HepG2 (cell line): Measurements from ENCODE around the gene TM4SF4. TPM values are rescaled to one million over a fixed set of nuclear protein-coding genes. Genes with fewer than 3 reads are reported as not detected.
A peak's percentile ranks its signal among the peaks of the same experiment; 100 is the strongest.

ENCODE experiments used
- E2F2 ChIP-seq: sonication (generic); formaldehyde crosslinking; IDR thresholded peaks from 2 replicates; pipeline ENCODE4 v1.4.0; 2020; ENCODE audit warnings: missing genetic modification reagents, borderline replicate concordance
- LCORL ChIP-seq, 2 experiments: fragments of 450-650 bp in 1 of 2; sonication (generic) in 1 of 2; formaldehyde crosslinking in 1 of 2; IDR thresholded peaks; 2 replicates each; pipeline versions ENCODE4 v1.5.0 to v1.6.1; 2017 to 2020; ENCODE audit warnings: antibody characterized with exemption in 1 of 2, missing genetic modification reagents in 1 of 2
- MXD4 ChIP-seq: IDR thresholded peaks from 2 replicates; pipeline ENCODE4 v1.6.1; 2016; ENCODE audit warnings: mild to moderate bottlenecking, missing biosample characterization, missing genetic modification reagents
- RBM22 ChIP-seq: fragments of 200-400 bp; formaldehyde crosslinking; optimal IDR thresholded peaks from 2 replicates; pipeline ENCODE3; 2017; ENCODE audit warnings: mild to moderate bottlenecking, low read length, moderate library complexity
- RFXAP ChIP-seq: sonication (generic); formaldehyde crosslinking; IDR thresholded peaks from 2 replicates; pipeline ENCODE4 v1.4.0; 2020; ENCODE audit warnings: missing genetic modification reagents, borderline replicate concordance
- ZNF543 ChIP-seq: sonication (generic); formaldehyde crosslinking; IDR thresholded peaks from 2 replicates; pipeline ENCODE4 v1.4.0; 2020; ENCODE audit warnings: mild to moderate bottlenecking, missing genetic modification reagents
- ZNF644 ChIP-seq: IDR thresholded peaks from 2 replicates; pipeline ENCODE4 v1.6.1; 2016; ENCODE audit warnings: low read depth
- ZNF660 ChIP-seq: sonication (generic); formaldehyde crosslinking; IDR thresholded peaks from 2 replicates; pipeline ENCODE4 v1.5.1; 2020; ENCODE audit warnings: mild to moderate bottlenecking, low read depth, missing genetic modification reagents, borderline replicate concordance
- polyA plus RNA-seq, 8 experiments: library from polyadenylated mRNA; depleted of rRNA in 3 of 8; stranded (reverse) in 7 of 8; unstranded in 1 of 8; fragments of >200 nt; fragmentation: Illumina TruSeq in 4 of 8; extraction: Trizol in 4 of 8; gene quantifications; 2 replicates each; pipeline versions ENCODE4 v1.2.1 to v1.2.3, GENCODE V29; 2011 to 2016; ENCODE audit warnings: low read depth in 4 of 8, missing spikeins in 1 of 8, mixed read lengths in 1 of 8; ENCODE audit not compliant: insufficient read depth in 1 of 8
- total RNA-seq, 5 experiments: library from RNA; depleted of rRNA; stranded (reverse); fragments of >200 nt; fragmentation: Illumina TruSeq; extraction: Trizol; gene quantifications; 2 replicates each; pipeline ENCODE4 v1.2.3, GENCODE V29; 2016; ENCODE audit warnings: low read depth in 1 of 5
- TF ChIP-seq, protein P1 (sequence below): sonication (generic); formaldehyde crosslinking; IDR thresholded peaks from one replicate; pipeline ENCODE4 v1.5.1; 2020; ENCODE audit warnings: mild to moderate bottlenecking, missing genetic modification reagents; ENCODE audit errors: not compliant biosample characterization
- TF ChIP-seq, protein P2 (sequence below): sonication (generic); formaldehyde crosslinking; IDR thresholded peaks from 2 replicates; pipeline ENCODE4 v1.4.0; 2020; ENCODE audit warnings: missing genetic modification reagents
- TF ChIP-seq, protein P3 (sequence below): sonication (generic); formaldehyde crosslinking; IDR thresholded peaks from 2 replicates; pipeline ENCODE4 v1.4.0; 2020; ENCODE audit warnings: low read depth, missing genetic modification reagents

The TM4SF4 gene
- total and polyA plus RNA-seq, 2 of the 13 experiments (the other 11 are each of a cell fraction or from before 2014, with no cell fraction given): 0.63 to 0.95 TPM

DNA sequence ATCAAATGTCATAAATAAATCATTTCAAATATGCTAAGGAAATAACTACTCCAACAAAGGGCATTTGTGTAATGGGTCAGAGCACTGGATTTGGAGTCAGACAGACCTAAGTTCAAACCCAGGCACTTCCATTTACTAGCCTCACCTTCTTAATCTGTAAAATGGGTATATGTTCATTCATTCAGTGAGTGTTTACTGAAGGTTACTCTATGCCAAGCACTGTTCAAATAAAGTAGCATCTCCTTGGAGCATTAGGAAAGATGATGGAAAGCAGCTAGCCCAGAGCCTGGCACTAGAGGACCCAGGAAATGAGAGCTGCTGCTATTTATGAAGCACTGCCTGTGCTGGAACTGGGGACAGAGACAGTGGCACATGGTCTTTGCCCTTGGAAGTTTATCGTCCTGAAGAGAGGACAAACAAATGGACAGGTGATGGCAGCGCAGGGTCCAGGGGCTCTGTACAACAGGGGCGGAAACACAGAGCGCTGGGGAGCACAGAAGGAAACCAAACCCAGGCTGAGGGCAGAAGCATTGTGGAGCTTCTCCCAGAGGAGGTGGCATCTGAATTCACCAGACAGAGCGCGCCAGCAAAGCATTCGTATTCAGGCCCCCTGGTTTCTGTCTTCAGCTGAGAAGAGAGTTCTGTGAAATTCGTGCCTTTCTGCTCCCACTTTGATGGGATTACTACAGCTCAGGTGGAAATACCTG is 19.0 kb downstream of the TM4SF4 start (continued):
- TF ChIP-seq, protein P1, sequence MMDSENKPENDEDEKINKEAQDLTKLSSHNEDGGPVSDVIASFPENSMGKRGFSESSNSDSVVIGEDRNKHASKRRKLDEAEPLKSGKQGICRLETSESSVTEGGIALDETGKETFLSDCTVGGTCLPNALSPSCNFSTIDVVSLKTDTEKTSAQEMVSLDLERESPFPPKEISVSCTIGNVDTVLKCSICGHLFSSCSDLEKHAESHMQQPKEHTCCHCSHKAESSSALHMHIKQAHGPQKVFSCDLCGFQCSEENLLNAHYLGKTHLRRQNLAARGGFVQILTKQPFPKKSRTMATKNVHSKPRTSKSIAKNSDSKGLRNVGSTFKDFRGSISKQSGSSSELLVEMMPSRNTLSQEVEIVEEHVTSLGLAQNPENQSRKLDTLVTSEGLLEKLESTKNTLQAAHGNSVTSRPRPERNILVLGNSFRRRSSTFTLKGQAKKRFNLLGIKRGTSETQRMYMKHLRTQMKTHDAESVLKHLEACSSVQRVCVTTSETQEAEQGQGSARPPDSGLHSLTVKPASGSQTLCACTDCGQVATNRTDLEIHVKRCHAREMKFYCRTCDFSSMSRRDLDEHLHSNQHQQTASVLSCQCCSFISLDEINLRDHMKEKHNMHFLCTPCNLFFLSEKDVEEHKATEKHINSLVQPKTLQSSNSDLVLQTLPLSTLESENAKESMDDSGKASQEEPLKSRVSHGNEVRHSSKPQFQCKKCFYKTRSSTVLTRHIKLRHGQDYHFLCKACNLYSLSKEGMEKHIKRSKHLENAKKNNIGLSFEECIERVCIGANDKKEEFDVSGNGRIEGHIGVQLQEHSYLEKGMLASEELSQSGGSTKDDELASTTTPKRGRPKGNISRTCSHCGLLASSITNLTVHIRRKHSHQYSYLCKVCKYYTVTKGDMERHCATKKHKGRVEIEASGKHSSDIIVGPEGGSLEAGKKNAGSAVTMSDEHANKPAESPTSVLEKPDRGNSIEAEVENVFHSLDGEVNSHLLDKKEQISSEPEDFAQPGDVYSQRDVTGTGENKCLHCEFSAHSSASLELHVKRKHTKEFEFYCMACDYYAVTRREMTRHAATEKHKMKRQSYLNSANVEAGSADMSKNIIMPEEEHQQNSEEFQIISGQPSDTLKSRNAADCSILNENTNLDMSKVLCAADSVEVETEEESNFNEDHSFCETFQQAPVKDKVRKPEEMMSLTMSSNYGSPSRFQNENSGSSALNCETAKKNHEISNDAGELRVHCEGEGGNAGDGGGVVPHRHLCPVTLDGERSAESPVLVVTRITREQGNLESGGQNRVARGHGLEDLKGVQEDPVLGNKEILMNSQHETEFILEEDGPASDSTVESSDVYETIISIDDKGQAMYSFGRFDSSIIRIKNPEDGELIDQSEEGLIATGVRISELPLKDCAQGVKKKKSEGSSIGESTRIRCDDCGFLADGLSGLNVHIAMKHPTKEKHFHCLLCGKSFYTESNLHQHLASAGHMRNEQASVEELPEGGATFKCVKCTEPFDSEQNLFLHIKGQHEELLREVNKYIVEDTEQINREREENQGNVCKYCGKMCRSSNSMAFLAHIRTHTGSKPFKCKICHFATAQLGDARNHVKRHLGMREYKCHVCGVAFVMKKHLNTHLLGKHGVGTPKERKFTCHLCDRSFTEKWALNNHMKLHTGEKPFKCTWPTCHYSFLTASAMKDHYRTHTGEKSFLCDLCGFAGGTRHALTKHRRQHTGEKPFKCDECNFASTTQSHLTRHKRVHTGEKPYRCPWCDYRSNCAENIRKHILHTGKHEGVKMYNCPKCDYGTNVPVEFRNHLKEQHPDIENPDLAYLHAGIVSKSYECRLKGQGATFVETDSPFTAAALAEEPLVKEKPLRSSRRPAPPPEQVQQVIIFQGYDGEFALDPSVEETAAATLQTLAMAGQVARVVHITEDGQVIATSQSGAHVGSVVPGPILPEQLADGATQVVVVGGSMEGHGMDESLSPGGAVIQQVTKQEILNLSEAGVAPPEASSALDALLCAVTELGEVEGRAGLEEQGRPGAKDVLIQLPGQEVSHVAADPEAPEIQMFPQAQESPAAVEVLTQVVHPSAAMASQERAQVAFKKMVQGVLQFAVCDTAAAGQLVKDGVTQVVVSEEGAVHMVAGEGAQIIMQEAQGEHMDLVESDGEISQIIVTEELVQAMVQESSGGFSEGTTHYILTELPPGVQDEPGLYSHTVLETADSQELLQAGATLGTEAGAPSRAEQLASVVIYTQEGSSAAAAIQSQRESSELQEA (CRISPR knock-in tag): peak; percentile 56
- peak; percentile 29; the same call in 1 of the 2 replicates for TF ChIP-seq RFXAP (CRISPR knock-in tag)
- TF ChIP-seq E2F2: no peak
- TF ChIP-seq, protein P2, sequence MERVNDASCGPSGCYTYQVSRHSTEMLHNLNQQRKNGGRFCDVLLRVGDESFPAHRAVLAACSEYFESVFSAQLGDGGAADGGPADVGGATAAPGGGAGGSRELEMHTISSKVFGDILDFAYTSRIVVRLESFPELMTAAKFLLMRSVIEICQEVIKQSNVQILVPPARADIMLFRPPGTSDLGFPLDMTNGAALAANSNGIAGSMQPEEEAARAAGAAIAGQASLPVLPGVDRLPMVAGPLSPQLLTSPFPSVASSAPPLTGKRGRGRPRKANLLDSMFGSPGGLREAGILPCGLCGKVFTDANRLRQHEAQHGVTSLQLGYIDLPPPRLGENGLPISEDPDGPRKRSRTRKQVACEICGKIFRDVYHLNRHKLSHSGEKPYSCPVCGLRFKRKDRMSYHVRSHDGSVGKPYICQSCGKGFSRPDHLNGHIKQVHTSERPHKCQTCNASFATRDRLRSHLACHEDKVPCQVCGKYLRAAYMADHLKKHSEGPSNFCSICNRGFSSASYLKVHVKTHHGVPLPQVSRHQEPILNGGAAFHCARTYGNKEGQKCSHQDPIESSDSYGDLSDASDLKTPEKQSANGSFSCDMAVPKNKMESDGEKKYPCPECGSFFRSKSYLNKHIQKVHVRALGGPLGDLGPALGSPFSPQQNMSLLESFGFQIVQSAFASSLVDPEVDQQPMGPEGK (CRISPR knock-in tag): peak; percentile 50; the same call in 1 of the 2 replicates
- peak; percentile 77; the same call in 1 of the 2 replicates for TF ChIP-seq MXD4
- no peak for TF ChIP-seq ZNF543 (CRISPR knock-in tag)
- TF ChIP-seq, protein P3, sequence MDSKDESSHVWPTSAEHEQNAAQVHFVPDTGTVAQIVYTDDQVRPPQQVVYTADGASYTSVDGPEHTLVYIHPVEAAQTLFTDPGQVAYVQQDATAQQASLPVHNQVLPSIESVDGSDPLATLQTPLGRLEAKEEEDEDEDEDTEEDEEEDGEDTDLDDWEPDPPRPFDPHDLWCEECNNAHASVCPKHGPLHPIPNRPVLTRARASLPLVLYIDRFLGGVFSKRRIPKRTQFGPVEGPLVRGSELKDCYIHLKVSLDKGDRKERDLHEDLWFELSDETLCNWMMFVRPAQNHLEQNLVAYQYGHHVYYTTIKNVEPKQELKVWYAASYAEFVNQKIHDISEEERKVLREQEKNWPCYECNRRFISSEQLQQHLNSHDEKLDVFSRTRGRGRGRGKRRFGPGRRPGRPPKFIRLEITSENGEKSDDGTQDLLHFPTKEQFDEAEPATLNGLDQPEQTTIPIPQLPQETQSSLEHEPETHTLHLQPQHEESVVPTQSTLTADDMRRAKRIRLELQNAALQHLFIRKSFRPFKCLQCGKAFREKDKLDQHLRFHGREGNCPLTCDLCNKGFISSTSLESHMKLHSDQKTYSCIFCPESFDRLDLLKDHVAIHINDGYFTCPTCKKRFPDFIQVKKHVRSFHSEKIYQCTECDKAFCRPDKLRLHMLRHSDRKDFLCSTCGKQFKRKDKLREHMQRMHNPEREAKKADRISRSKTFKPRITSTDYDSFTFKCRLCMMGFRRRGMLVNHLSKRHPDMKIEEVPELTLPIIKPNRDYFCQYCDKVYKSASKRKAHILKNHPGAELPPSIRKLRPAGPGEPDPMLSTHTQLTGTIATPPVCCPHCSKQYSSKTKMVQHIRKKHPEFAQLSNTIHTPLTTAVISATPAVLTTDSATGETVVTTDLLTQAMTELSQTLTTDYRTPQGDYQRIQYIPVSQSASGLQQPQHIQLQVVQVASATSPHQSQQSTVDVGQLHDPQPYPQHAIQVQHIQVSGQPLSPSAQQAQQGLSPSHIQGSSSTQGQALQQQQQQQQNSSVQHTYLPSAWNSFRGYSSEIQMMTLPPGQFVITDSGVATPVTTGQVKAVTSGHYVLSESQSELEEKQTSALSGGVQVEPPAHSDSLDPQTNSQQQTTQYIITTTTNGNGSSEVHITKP (CRISPR knock-in tag): no peak
- no peak for TF ChIP-seq LCORL (IDR thresholded peaks at IDR 0.05)
- peak; percentile 33; the same call in 1 of the 2 replicates for TF ChIP-seq LCORL (CRISPR knock-in tag; IDR thresholded peaks at IDR 0.05)
- no peak for TF ChIP-seq RBM22
- no peak for TF ChIP-seq ZNF660 (CRISPR knock-in tag)
- peak; percentile 69 for TF ChIP-seq ZNF644
